AG04450 (cell line): ENCODE data around the gene VLDLR. TPM values are rescaled to one million over a fixed set of nuclear protein-coding genes. Genes with fewer than 3 reads are reported as not detected.

Experiments used
- CTCF ChIA-PET: fragments of 300-600, 350-600 bp; formaldehyde crosslinking; extraction: SDS; loops from one replicate; lab custom pipeline; 2022; ENCODE audit warnings: antibody characterized with exemption, inconsistent platforms; lab: Charles Lee
- POLR2A ChIA-PET: fragments of 350-600 bp; formaldehyde crosslinking; extraction: SDS; loops from one replicate; lab custom pipeline; 2021; ENCODE audit warnings: antibody characterized with exemption, inconsistent platforms; lab: Yijun Ruan, JAX
- DNase-seq: peaks from one replicate; pipeline ENCODE4 v3.0.0-alpha.2; 2011; ENCODE audit warnings: low read depth, low spot score
- H3K27ac ChIP-seq: one replicate; pipeline ENCODE4 v1.5.1; 2012; ENCODE audit warnings: low read depth, low read length, control low read depth
- H3K27me3 ChIP-seq: one replicate; pipeline ENCODE4 v1.6.0; 2012; ENCODE audit warnings: low read length; ENCODE audit not compliant: control insufficient read depth, insufficient read depth
- H3K4me3 ChIP-seq: 2 replicates; pipeline ENCODE4 v1.5.1; 2011; ENCODE audit warnings: mild to moderate bottlenecking, low read depth, low read length, control low read depth
- H3K9me3 ChIP-seq: 2 replicates; pipeline ENCODE4 v1.5.1; 2012; ENCODE audit warnings: low read length; ENCODE audit not compliant: control insufficient read depth, insufficient read depth
- CTCF ChIP-seq: IDR thresholded peaks from 2 replicates; pipeline ENCODE4 v1.5.1; 2011; ENCODE audit warnings: low read depth, low read length, control low read depth, inconsistent platforms
- polyA plus RNA-seq: library from polyadenylated mRNA; depleted of rRNA; stranded (reverse); fragments of >200 nt; gene quantifications from 2 replicates; pipeline ENCODE4 v1.2.3, GENCODE V29; 2011

The VLDLR gene
- polyA plus RNA-seq, 1 experiment, result 32.6 TPM

- ChIA-PET POLR2A (no interaction called here), CTCF (no interaction called here)
- DNase-seq, result no peak
- TF ChIP-seq CTCF, result no peak
- H3K27me3 ChIP-seq, result no peaks in the 10 kb centered on the region
- peaks cover 4% of the 10 kb centered on the region; the same call in 1 of the 2 replicates for H3K9me3 ChIP-seq
- no peak overlapping the region for H3K27ac ChIP-seq
- no peak overlapping the region for H3K4me3 ChIP-seq
These were observed 2.6 kb downstream of the VLDLR start for GRCh38 chr9:2624051-2624682.

GRCh38 chr9:2625427-2625826, 3.8 kb downstream of the VLDLR start:
- ChIA-PET CTCF (no interaction called here), POLR2A (no interaction called here)
- H3K9me3 ChIP-seq, result peaks cover 4% of the 10 kb centered on the region; the same call in 1 of the 2 replicates
- H3K4me3 ChIP-seq, result no peak overlapping the region
- no peak overlapping the region for H3K27ac ChIP-seq
- no peak for TF ChIP-seq CTCF
- no peak for DNase-seq
- H3K27me3 ChIP-seq, result no peaks in the 10 kb centered on the region

DNA sequence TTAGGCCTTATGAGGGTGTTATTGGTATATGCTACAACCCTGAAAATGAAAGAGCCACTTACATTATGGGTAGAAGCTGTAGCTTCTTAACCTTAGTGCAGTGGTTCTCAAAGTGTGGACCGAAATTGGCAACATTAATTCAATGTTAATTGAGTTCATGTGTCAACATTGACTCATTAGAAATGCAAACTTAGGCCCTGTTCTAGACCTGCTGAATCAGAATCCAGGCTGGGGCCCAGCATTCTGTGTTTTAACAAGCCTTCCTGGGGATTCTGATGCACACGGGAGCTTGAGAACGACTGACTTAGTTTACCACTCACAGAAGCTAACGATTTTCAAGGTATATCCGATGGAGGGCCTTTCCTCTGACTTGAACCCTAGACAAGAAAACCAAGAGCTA, 7.3 kb downstream of the VLDLR start:
- Histone ChIP-seq H3K4me3 (no peak overlapping the region), H3K9me3 (no peaks in the 10 kb centered on the region), H3K27me3 (no peaks in the 10 kb centered on the region), H3K27ac (no peak overlapping the region)
- DNase-seq, result no peak
- ChIA-PET CTCF (interaction anchor here (1.0 to 1.4 kb wide), 3 partner anchors 9 to 192 kb away, joined by 3 to 4 read pairs (median 3); no protein-coding TSS in a partner anchor), POLR2A (no interaction called here)
- TF ChIP-seq CTCF, result no peak

DNA sequence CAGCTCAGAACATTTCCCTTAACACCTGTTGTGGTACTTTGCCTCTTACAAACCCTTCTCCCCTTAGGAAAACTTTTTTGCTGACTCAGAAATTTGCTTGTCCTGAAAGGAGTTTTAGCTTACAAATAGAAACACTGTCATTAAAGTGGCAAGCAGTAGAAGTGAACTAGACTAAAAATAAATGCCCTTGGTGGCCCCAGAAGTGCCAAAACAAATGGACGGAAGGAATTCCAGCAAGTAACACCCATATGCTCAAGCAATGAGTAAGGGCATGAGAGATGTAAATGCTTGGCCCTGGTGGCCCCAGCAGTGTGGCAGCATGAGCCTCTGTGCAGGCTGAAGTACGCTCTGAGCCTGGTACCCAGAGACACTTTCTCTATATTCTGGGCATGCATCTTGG, 8.6 kb downstream of the VLDLR start:
- Histone ChIP-seq H3K27ac (no peak overlapping the region), H3K9me3 (no peaks in the 10 kb centered on the region), H3K27me3 (no peaks in the 10 kb centered on the region), H3K4me3 (no peak overlapping the region)
- ChIA-PET CTCF (no interaction called here), POLR2A (no interaction called here)
- no peak for TF ChIP-seq CTCF
- no peak for DNase-seq

DNA sequence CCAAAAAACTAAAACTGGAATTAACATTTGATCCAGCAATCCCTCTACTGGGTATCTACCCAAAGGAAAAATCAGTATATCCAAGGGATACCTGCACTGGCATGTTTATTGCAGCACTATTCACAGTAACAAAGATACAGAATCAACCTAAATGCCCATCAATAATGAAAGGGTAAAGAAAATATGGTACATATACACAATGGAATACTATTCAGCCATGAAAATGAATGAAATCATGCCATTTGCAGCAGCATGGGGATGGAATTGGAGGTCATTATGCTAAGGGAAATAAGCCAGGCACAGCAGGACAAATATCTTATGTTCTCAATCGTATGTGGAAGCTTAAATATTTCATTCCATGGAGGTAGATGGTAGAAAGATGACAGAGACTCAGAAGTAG, 9.7 kb downstream of the VLDLR start:
- Histone ChIP-seq H3K27ac (no peak overlapping the region), H3K9me3 (no peaks in the 10 kb centered on the region), H3K4me3 (no peak overlapping the region), H3K27me3 (no peaks in the 10 kb centered on the region)
- TF ChIP-seq CTCF, result no peak
- ChIA-PET CTCF (no interaction called here), POLR2A (no interaction called here)
- no peak for DNase-seq
